Measurements from ENCODE around the gene RASGRP1. TPM values are rescaled to one million over a fixed set of nuclear protein-coding genes. Genes with fewer than 3 reads are reported as not detected.

The RASGRP1 gene
- polyA plus RNA-seq, 1 donor (not counting 4 experiments of a cell fraction or from before 2014, with no cell fraction given) = 0.28 TPM

GRCh38 chr15:38603672-38604071 lies 39.1 kb upstream of the RASGRP1 start:
- Histone ChIP-seq H3K27ac (ENCODE audit: control insufficient read depth, insufficient read depth, low read length) (no peak overlapping the region), H2AFZ (ENCODE audit: control insufficient read depth, low read length) (no peak overlapping the region), H3K9me3 (ENCODE audit: control insufficient read depth, low read depth, low read length) (no peaks in the 10 kb centered on the region), H3K36me3 (ENCODE audit: control insufficient read depth in 2 of 2, extremely low read depth in 1 of 2, insufficient read depth in 2 of 2, low read length in 2 of 2) (no peaks in the 10 kb centered on the region), H4K20me1 (ENCODE audit: control insufficient read depth, extremely low read depth, insufficient read depth, low read length) (no peaks in the 10 kb centered on the region), H3K9ac (ENCODE audit: control insufficient read depth, extremely low read depth, insufficient read depth, low read length) (no peak overlapping the region), H3K4me3 (ENCODE audit: control insufficient read depth in 2 of 3, extremely low read depth in 1 of 3, insufficient read depth in 2 of 3, low read depth in 1 of 3, low read length in 3 of 3) (no peak overlapping the region), H3K9me1 (ENCODE audit: control insufficient read depth, extremely low read depth, insufficient read depth, low read length) (no peaks in the 10 kb centered on the region), H3K79me2 (ENCODE audit: control insufficient read depth, insufficient read depth, low read length) (no peaks in the 10 kb centered on the region), H3K27me3 (ENCODE audit: control insufficient read depth, extremely low read depth, insufficient read depth, low read length) (peaks cover 5% of the 10 kb centered on the region), H3K4me2 (ENCODE audit: control insufficient read depth, extremely low read depth, insufficient read depth, low read depth, low read length) (no peak overlapping the region), H3K4me1 (ENCODE audit: control insufficient read depth, extremely low read depth, insufficient read depth, low read length) (peaks cover 6% of the 10 kb centered on the region)
- no peak for TF ChIP-seq EZH2 (IDR thresholded peaks at IDR 0.05; ENCODE audit: low read length)
- TF ChIP-seq, protein P1, sequence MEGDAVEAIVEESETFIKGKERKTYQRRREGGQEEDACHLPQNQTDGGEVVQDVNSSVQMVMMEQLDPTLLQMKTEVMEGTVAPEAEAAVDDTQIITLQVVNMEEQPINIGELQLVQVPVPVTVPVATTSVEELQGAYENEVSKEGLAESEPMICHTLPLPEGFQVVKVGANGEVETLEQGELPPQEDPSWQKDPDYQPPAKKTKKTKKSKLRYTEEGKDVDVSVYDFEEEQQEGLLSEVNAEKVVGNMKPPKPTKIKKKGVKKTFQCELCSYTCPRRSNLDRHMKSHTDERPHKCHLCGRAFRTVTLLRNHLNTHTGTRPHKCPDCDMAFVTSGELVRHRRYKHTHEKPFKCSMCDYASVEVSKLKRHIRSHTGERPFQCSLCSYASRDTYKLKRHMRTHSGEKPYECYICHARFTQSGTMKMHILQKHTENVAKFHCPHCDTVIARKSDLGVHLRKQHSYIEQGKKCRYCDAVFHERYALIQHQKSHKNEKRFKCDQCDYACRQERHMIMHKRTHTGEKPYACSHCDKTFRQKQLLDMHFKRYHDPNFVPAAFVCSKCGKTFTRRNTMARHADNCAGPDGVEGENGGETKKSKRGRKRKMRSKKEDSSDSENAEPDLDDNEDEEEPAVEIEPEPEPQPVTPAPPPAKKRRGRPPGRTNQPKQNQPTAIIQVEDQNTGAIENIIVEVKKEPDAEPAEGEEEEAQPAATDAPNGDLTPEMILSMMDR (optimal IDR thresholded peaks at IDR 0.05 in 1 of 3, IDR thresholded peaks at IDR 0.05 in 1 of 3, conservative IDR thresholded peaks at IDR 0.05 in 1 of 3; ENCODE audit: extremely low read depth in 1 of 3, insufficient read depth in 2 of 3, low read length in 3 of 3) = no peak
- dilution Hi-C loops (cut with MboI; ENCODE audit: extremely low pct_ligation_motif_present, low sequenced_read_pairs) = no loop called here
- no peak for FAIRE-seq
- DNase-seq (ENCODE audit: low read depth, low spot score) = no peak

DNA sequence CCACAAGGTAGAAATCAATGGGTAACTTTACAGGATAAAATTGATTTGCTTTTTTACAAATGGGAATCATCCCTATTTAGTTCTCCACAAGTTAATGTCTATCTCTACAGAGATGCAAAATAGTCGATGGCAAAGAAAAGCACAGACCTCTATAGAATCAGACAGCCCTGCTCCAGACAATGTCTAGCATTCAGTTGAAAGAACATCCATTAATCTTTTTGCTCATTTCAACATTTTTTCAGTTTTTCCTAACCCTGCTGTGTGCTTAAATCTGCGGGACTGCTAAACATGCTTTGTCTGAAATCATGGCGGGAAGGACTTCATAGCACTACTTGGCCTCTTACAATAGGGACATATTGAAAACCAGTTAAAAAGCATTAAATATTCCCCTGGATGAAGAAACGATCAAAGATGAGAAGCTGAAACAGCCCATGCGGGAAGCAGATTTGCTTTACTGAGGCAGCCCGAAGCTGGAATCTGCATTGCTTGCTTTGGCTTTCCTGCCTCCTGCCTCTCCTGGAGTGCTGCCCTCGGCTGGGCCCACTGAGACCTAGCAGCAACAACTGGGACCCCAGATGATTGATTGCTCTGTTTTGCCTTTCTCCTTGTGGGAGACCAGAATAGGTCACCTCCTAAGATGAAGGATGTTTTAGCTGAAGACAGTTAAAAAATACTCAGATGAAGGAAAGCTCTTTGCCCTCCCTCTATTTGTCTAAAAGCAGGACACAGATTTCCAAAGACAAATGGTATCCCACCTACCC lies 38.5 kb upstream of the RASGRP1 start:
- dilution Hi-C loops (cut with MboI; ENCODE audit: extremely low pct_ligation_motif_present, low sequenced_read_pairs) = no loop called here
- H3K9me3 ChIP-seq (ENCODE audit: control insufficient read depth, low read depth, low read length) = no peaks in the 10 kb centered on the region
- TF ChIP-seq, protein P1 (optimal IDR thresholded peaks at IDR 0.05 in 1 of 3, IDR thresholded peaks at IDR 0.05 in 1 of 3, conservative IDR thresholded peaks at IDR 0.05 in 1 of 3; ENCODE audit: extremely low read depth in 1 of 3, insufficient read depth in 2 of 3, low read length in 3 of 3) = no peak
- TF ChIP-seq EZH2 (IDR thresholded peaks at IDR 0.05; ENCODE audit: low read length) = no peak
- H3K79me2 ChIP-seq (ENCODE audit: control insufficient read depth, insufficient read depth, low read length) = no peaks in the 10 kb centered on the region
- DNase-seq (ENCODE audit: low read depth, low spot score) (no peak), FAIRE-seq (no peak)
- H3K4me2 ChIP-seq (ENCODE audit: control insufficient read depth, extremely low read depth, insufficient read depth, low read depth, low read length) = no peak overlapping the region
- no peak overlapping the region for H3K9ac ChIP-seq (ENCODE audit: control insufficient read depth, extremely low read depth, insufficient read depth, low read length)
- H3K4me3 ChIP-seq (ENCODE audit: control insufficient read depth in 2 of 3, extremely low read depth in 1 of 3, insufficient read depth in 2 of 3, low read depth in 1 of 3, low read length in 3 of 3) = no peak overlapping the region
- no peak overlapping the region for H3K27ac ChIP-seq (ENCODE audit: control insufficient read depth, insufficient read depth, low read length)
- no peaks in the 10 kb centered on the region for H4K20me1 ChIP-seq (ENCODE audit: control insufficient read depth, extremely low read depth, insufficient read depth, low read length)
- peaks cover 5% of the 10 kb centered on the region for H3K27me3 ChIP-seq (ENCODE audit: control insufficient read depth, extremely low read depth, insufficient read depth, low read length)
- no peak overlapping the region for H2AFZ ChIP-seq (ENCODE audit: control insufficient read depth, low read length)
- H3K4me1 ChIP-seq (ENCODE audit: control insufficient read depth, extremely low read depth, insufficient read depth, low read length) = no peaks in the 10 kb centered on the region
- no peaks in the 10 kb centered on the region for H3K36me3 ChIP-seq (ENCODE audit: control insufficient read depth in 2 of 2, extremely low read depth in 1 of 2, insufficient read depth in 2 of 2, low read length in 2 of 2)
- no peaks in the 10 kb centered on the region for H3K9me1 ChIP-seq (ENCODE audit: control insufficient read depth, extremely low read depth, insufficient read depth, low read length)

Measured in keratinocyte (primary cell).